ENCODE results near the gene SHROOM2.

The SHROOM2 gene

DNA sequence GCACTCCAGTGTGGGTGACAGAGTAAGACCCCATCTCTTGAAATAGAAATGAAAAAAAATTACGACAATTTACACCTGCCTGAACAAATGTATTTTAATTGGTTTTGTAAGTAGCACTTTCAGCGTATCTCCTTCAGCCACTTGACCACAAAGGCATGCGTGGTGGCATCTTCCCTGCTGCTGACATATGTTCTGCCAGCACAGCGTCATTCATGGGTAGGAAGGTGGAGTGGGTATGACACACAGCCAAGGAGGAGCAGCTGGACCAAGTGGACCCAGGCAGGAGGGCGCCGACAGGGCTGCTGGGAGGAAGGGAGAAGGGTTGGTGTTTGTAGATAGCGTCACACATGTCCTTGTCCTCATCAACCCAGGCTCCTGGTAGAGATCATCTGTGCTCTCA, 152.3 kb downstream of the SHROOM2 start:
- Histone ChIP-seq H4K20me1 (ENCODE audit: insufficient read depth, low read length) (no peaks in the 10 kb centered on the region), H3K9ac (ENCODE audit: low read length) (no peak overlapping the region), H3K9me3 (replicated peaks; ENCODE audit: insufficient read depth, low read length) (no peaks in the 10 kb centered on the region), H3K9me2 (replicated peaks; ENCODE audit: insufficient read depth, low read length) (no peaks in the 10 kb centered on the region), H3K27me3 (replicated peaks; ENCODE audit: insufficient read depth, low read length) (no peaks in the 10 kb centered on the region), H3K27ac (ENCODE audit: low read length) (no peak overlapping the region), H3K4me1 (ENCODE audit: low read length) (no peaks in the 10 kb centered on the region), H3K79me2 (ENCODE audit: low read length) (no peaks in the 10 kb centered on the region), H3F3A (ENCODE audit: insufficient read depth, low read length) (no peaks in the 10 kb centered on the region), H2AFZ (ENCODE audit: low read length) (no peak overlapping the region), H3K4me2 (ENCODE audit: low read depth, low read length) (no peak overlapping the region), H3K4me3 (ENCODE audit: low read length) (no peak overlapping the region), H3K36me3 (replicated peaks; ENCODE audit: insufficient read depth, low read length) (no peaks in the 10 kb centered on the region)
- TF ChIP-seq EZH2 (optimal IDR thresholded peaks at IDR 0.05; ENCODE audit: low read depth, low read length) = no peak
- no peak for TF ChIP-seq CTCF (IDR thresholded peaks at IDR 0.05; ENCODE audit: low read length)
- no peak for TF ChIP-seq EZH2phosphoT487 (IDR thresholded peaks at IDR 0.05; ENCODE audit: low read length)
- no peak for DNase-seq

- H3K27ac ChIP-seq (ENCODE audit: low read length) = no peak overlapping the region
- H3K9me3 ChIP-seq (replicated peaks; ENCODE audit: insufficient read depth, low read length) = no peaks in the 10 kb centered on the region
- no peaks in the 10 kb centered on the region for H4K20me1 ChIP-seq (ENCODE audit: insufficient read depth, low read length)
- H3K4me3 ChIP-seq (ENCODE audit: low read length) = no peak overlapping the region
- H3K27me3 ChIP-seq (replicated peaks; ENCODE audit: insufficient read depth, low read length) = no peaks in the 10 kb centered on the region
- TF ChIP-seq CTCF (IDR thresholded peaks at IDR 0.05; ENCODE audit: low read length) = no peak
- TF ChIP-seq EZH2phosphoT487 (IDR thresholded peaks at IDR 0.05; ENCODE audit: low read length) = no peak
- no peak for TF ChIP-seq EZH2 (optimal IDR thresholded peaks at IDR 0.05; ENCODE audit: low read depth, low read length)
- H3K4me2 ChIP-seq (ENCODE audit: low read depth, low read length) = no peak overlapping the region
- H3F3A ChIP-seq (ENCODE audit: insufficient read depth, low read length) = no peaks in the 10 kb centered on the region
- no peak overlapping the region for H3K9ac ChIP-seq (ENCODE audit: low read length)
- no peak for DNase-seq
- H2AFZ ChIP-seq (ENCODE audit: low read length) = no peak overlapping the region
- H3K36me3 ChIP-seq (replicated peaks; ENCODE audit: insufficient read depth, low read length) = no peaks in the 10 kb centered on the region
- H3K79me2 ChIP-seq (ENCODE audit: low read length) = no peaks in the 10 kb centered on the region
- H3K4me1 ChIP-seq (ENCODE audit: low read length) = no peaks in the 10 kb centered on the region
- no peaks in the 10 kb centered on the region for H3K9me2 ChIP-seq (replicated peaks; ENCODE audit: insufficient read depth, low read length)
Measured at GRCh38 chrX:9940421-9940820, 154.2 kb downstream of the SHROOM2 start.

GRCh38 chrX:9942086-9942485, 155.9 kb downstream of the SHROOM2 start:
- peak; percentile 67 for DNase-seq

More at GRCh38 chrX:9942086-9942485, 155.9 kb downstream of the SHROOM2 start:
- no peak overlapping the region for H3K4me3 ChIP-seq (ENCODE audit: low read length)
- no peak overlapping the region for H3K27ac ChIP-seq (ENCODE audit: low read length)
- no peak overlapping the region for H3K9ac ChIP-seq (ENCODE audit: low read length)
- H3K4me2 ChIP-seq (ENCODE audit: low read depth, low read length) = no peak overlapping the region
- no peaks in the 10 kb centered on the region for H3K9me2 ChIP-seq (replicated peaks; ENCODE audit: insufficient read depth, low read length)
- H2AFZ ChIP-seq (ENCODE audit: low read length) = no peak overlapping the region
- H3K9me3 ChIP-seq (replicated peaks; ENCODE audit: insufficient read depth, low read length) = no peaks in the 10 kb centered on the region
- no peaks in the 10 kb centered on the region for H3K4me1 ChIP-seq (ENCODE audit: low read length)
- H3K36me3 ChIP-seq (replicated peaks; ENCODE audit: insufficient read depth, low read length) = no peaks in the 10 kb centered on the region
- no peaks in the 10 kb centered on the region for H3K27me3 ChIP-seq (replicated peaks; ENCODE audit: insufficient read depth, low read length)
- TF ChIP-seq EZH2 (optimal IDR thresholded peaks at IDR 0.05; ENCODE audit: low read depth, low read length) (no peak), CTCF (IDR thresholded peaks at IDR 0.05; ENCODE audit: low read length) (no peak), EZH2phosphoT487 (IDR thresholded peaks at IDR 0.05; ENCODE audit: low read length) (no peak)
- H3K79me2 ChIP-seq (ENCODE audit: low read length) = no peaks in the 10 kb centered on the region
- no peaks in the 10 kb centered on the region for H4K20me1 ChIP-seq (ENCODE audit: insufficient read depth, low read length)
- no peaks in the 10 kb centered on the region for H3F3A ChIP-seq (ENCODE audit: insufficient read depth, low read length)
